K562 (cell line): ENCODE results near the gene KMO. TPM values are rescaled to one million over a fixed set of nuclear protein-coding genes. Genes with fewer than 3 reads are reported as not detected.

Source experiments
- ARNT ChIP-seq, 2 experiments: fragments of 450-650 bp; IDR thresholded peaks; 2 replicates each; pipeline ENCODE4 v1.6.1; 2016; ENCODE audit warnings: mild to moderate bottlenecking in 1 of 2
- ATF1 ChIP-seq, 2 experiments: fragments of 450-650 bp in 1 of 2; IDR thresholded peaks; 2 replicates each; pipeline ENCODE4 v1.6.1; 2016; ENCODE audit warnings: missing compliant biosample characterization in 1 of 2, missing genetic modification characterization in 1 of 2
- ATF4 ChIP-seq: fragments of 450-650 bp; formaldehyde crosslinking; IDR thresholded peaks from 2 replicates; pipeline ENCODE4 v1.4.0; 2022; ENCODE audit warnings: mild to moderate bottlenecking, moderate library complexity
- ATF6 ChIP-seq: sonication (generic); formaldehyde crosslinking; IDR thresholded peaks from 2 replicates; pipeline ENCODE4 v1.4.0; 2020; ENCODE audit warnings: mild to moderate bottlenecking, missing genetic modification reagents
- BACH1 ChIP-seq: fragments of 200-800 bp; sonication (Bioruptor generic); IDR thresholded peaks from 2 replicates; pipeline ENCODE4 v1.6.1; 2016; ENCODE audit warnings: missing genetic modification characterization, missing compliant biosample characterization
- BRD4 ChIP-seq: fragments of 200-600 bp; sonication (generic); IDR thresholded peaks from 2 replicates; pipeline ENCODE4 v1.6.1; 2017; ENCODE audit warnings: inconsistent platforms
- IFI16 ChIP-seq: fragments of 250-450 bp; sonication (Bioruptor Pico); IDR thresholded peaks from 2 replicates; pipeline ENCODE4 v2.1.2; 2022; ENCODE audit warnings: mild to moderate bottlenecking, inconsistent platforms
- MBD1 ChIP-seq: fragments of 250-450 bp; sonication (Bioruptor Pico); IDR thresholded peaks from 2 replicates; pipeline ENCODE4 v1.8.0; 2022; ENCODE audit warnings: inconsistent platforms
- MNT ChIP-seq, 2 experiments: fragments of 450-650 bp; conservative IDR thresholded peaks; 2 replicates each; pipeline ENCODE4 v1.6.1; 2017; ENCODE audit warnings: mild to moderate bottlenecking in 2 of 2, moderate library complexity in 2 of 2
- NCOA2 ChIP-seq, 2 experiments: fragments of 450-650 bp; IDR thresholded peaks; 2 replicates each; pipeline ENCODE4 v1.6.1; 2018; ENCODE audit warnings: mild to moderate bottlenecking in 2 of 2, moderate library complexity in 1 of 2; ENCODE audit not compliant: partially characterized antibody in 2 of 2
- PYGO2 ChIP-seq: fragments of 450-650 bp; IDR thresholded peaks from 2 replicates; pipeline ENCODE4 v1.6.1; 2016; ENCODE audit warnings: mild to moderate bottlenecking, missing genetic modification characterization, moderate library complexity, missing compliant biosample characterization
- SIN3B ChIP-seq: fragments of 450-650 bp; IDR thresholded peaks from 2 replicates; pipeline ENCODE4 v1.6.1; 2017; ENCODE audit warnings: low read depth, mild to moderate bottlenecking, moderate library complexity
- SP1 ChIP-seq: sonication (generic); formaldehyde crosslinking; IDR thresholded peaks from 2 replicates; pipeline ENCODE4 v1.8.1; 2022; ENCODE audit warnings: mild to moderate bottlenecking, missing genetic modification reagents
- SRSF3 ChIP-seq: fragments of 200-400 bp; formaldehyde crosslinking; IDR thresholded peaks from 2 replicates; pipeline ENCODE4 v1.6.1; 2016; ENCODE audit warnings: mild to moderate bottlenecking, low read length, moderate library complexity; ENCODE audit not compliant: insufficient read depth
- TCF7 ChIP-seq: sonication (generic); IDR thresholded peaks from 2 replicates; pipeline ENCODE4 v1.6.1; 2016; ENCODE audit warnings: antibody characterized with exemption, borderline replicate concordance
- TRIM28 ChIP-seq: fragments of 450-650 bp; IDR thresholded peaks from 2 replicates; pipeline ENCODE4 v1.6.1; 2017
- ZBTB7A ChIP-seq: IDR thresholded peaks from 2 replicates; pipeline ENCODE4 v1.6.1; 2011; ENCODE audit warnings: low read depth, mild to moderate bottlenecking, low read length, moderate library complexity, borderline replicate concordance; ENCODE audit not compliant: control insufficient read depth
- ZFX ChIP-seq: sonication (generic); formaldehyde crosslinking; IDR thresholded peaks from 2 replicates; pipeline ENCODE4 v1.8.0; 2022; ENCODE audit warnings: mild to moderate bottlenecking, missing genetic modification reagents, moderate library complexity
- ZNF311 ChIP-seq: fragments of 250-450 bp; sonication (Bioruptor Pico); IDR thresholded peaks from 2 replicates; pipeline ENCODE4 v1.4.0; 2020; ENCODE audit warnings: mild to moderate bottlenecking, moderate library complexity
- ZNF75A ChIP-seq: fragments of 450-650 bp; formaldehyde crosslinking; IDR thresholded peaks from 2 replicates; pipeline ENCODE4 v1.4.0; 2020; ENCODE audit warnings: mild to moderate bottlenecking
- polyA plus RNA-seq, 8 experiments: library from polyadenylated mRNA; depleted of rRNA in 4 of 8; stranded (reverse) in 5 of 8; unstranded in 3 of 8; fragments of >200 nt; fragmentation: Nextera tagmentation in 2 of 8; fragmentation: Illumina TruSeq in 1 of 8; extraction: Ambion mirVana in 2 of 8; extraction: Trizol in 1 of 8; gene quantifications; 2 replicates each; pipeline versions ENCODE4 v1.2.1 to v1.2.3, GENCODE V29; 2011 to 2014; ENCODE audit warnings: inconsistent platforms in 1 of 8, missing spikeins in 1 of 8
- total RNA-seq, 7 experiments: library from RNA; depleted of rRNA in 6 of 7; stranded (reverse); fragments of >200 nt in 6 of 7; fragmentation: Illumina TruSeq in 2 of 7; extraction: Trizol in 2 of 7; gene quantifications; 2 replicates each; pipeline versions ENCODE4 v1.2.1 to v1.2.3, GENCODE V29; 2011 to 2021; ENCODE audit warnings: low replicate concordance in 1 of 7

KMO gene
- total and polyA plus RNA-seq, 9 of the 15 experiments (the other 6 are each of a cell fraction or from before 2014, with no cell fraction given), result 0.01 to 0.11 (median 0.01) TPM; not detected in 6

- TF ChIP-seq MNT (conservative IDR thresholded peaks at IDR 0.05), result peak in 1 of 2 experiments; percentile 41; a peak in 1 of 4 replicates
- peak; percentile 57 for TF ChIP-seq ZFX
- peak; percentile 41; the same call in 1 of the 2 replicates for TF ChIP-seq ATF6 (CRISPR knock-in tag)
- no peak for TF ChIP-seq ARNT (IDR thresholded peaks at IDR 0.05)
- TF ChIP-seq TRIM28, result 0 out of 2 replicates have a peak, but pooled peaks have one; percentile 30
- TF ChIP-seq ATF4 (CRISPR knock-in tag), result no peak
- no peak for TF ChIP-seq NCOA2 (IDR thresholded peaks at IDR 0.05; ENCODE audit: partially characterized antibody in 2 of 2)
- no peak for TF ChIP-seq BRD4
- peak; percentile 68; the same call in 1 of the 2 replicates for TF ChIP-seq ZBTB7A
- no peak for TF ChIP-seq BACH1
- TF ChIP-seq ZNF75A, result no peak
- TF ChIP-seq MBD1 (CRISPR knock-in tag), result peak; percentile 84
- TF ChIP-seq ZNF311 (CRISPR knock-in tag), result no peak
- 0 out of 2 replicates have a peak, but pooled peaks have one; percentile 14 for TF ChIP-seq SRSF3
- no peak for TF ChIP-seq ATF1 (CRISPR knock-in tag; IDR thresholded peaks at IDR 0.05)
- peak; percentile 35; the same call in 1 of the 2 replicates for TF ChIP-seq ATF1 (tag; IDR thresholded peaks at IDR 0.05)
- TF ChIP-seq PYGO2 (tag), result no peak
- peak; percentile 84; the same call in 1 of the 2 replicates for TF ChIP-seq SP1 (CRISPR knock-in tag)
- peak; percentile 69; the same call in 1 of the 2 replicates for TF ChIP-seq SIN3B
- TF ChIP-seq IFI16, result no peak
- TF ChIP-seq TCF7, result no peak
Measured at GRCh38 chr1:241640149-241640866, 108.1 kb downstream of the KMO start, which contains the start of the genes CHML and OPN3 (continued).
